Amniotic epithelial cell (primary cell): Measurements from ENCODE around the gene MAPT.
A peak's percentile ranks its signal among the peaks of the same experiment; 100 is the strongest.

ENCODE experiments used
- DNase-seq: peaks from one replicate; pipeline ENCODE4 v3.0.0-alpha.2; 2010; ENCODE audit warnings: low read depth

Gene MAPT

GRCh38 chr17:46053911-46054534, 159.7 kb downstream of the MAPT start:
- peak; percentile 60 for DNase-seq

GRCh38 chr17:46056800-46057304, 162.5 kb downstream of the MAPT start:
- DNase-seq = peak; percentile 81

- DNase-seq = peak; percentile 15
Observed at GRCh38 chr17:46057366-46057765, 163.0 kb downstream of the MAPT start.

DNA sequence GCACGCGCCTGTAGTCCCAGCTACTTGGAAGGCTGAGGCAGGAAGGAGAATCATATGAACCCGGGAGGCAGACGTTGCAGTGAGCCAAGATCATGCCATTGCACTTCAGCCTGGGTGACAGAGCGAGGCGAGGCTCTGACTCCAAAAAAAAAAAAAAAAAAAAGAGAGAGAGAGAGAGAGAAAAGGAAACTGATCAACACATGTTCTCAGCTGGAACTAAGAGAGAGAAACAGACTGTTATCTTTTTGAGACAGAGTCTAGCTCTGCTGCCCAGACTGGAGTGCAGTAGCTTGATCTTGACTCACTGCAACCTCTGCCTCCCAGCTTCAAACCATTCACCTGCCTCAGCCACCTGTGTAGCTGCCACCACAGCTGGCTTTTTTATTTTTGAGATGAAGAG, 165.1 kb downstream of the MAPT start:
- DNase-seq = no peak

- DNase-seq = no peak
Observed at GRCh38 chr17:46060461-46060860, 166.1 kb downstream of the MAPT start.

DNA sequence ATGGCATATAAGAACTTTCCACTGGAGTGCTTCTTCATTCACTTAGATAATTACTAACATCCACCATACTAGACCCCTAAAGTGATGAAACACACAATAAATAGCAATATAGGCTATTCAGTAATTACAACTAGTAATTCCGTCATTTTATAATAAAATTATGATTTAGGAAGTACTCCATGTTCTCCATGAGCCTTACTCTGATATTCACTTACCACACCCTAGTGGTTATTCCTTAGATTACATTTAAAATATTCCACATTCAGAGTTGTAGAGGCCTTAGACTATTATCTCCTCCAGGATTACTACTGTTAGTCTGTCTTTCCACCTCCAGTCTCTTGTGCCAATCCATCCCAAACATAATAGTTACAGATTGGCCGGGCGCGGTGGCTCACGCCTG, 167.1 kb downstream of the MAPT start:
- peak; percentile 45 for DNase-seq

DNA sequence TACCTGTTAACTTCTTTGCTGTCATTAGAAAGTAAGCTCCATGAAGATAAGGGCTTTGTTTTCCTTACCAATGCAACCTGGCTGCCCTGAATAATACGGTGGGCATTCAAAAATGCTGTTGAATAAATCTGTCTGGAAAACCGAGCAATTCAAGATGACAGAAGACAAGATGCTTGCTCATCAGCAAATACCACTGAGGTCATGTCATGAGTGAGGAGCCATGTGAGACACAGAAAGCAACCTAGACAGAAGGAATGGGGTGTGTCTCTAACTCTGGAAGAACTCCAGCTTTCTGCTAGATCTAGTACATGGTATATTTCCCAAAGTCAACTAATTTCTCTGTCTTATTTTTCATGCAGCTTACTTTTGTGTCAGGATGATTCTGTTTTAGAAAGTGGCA, 168.9 kb downstream of the MAPT start:
- DNase-seq = peak; percentile 86

GRCh38 chr17:46064460-46064859, 170.1 kb downstream of the MAPT start:
- no peak for DNase-seq

DNA sequence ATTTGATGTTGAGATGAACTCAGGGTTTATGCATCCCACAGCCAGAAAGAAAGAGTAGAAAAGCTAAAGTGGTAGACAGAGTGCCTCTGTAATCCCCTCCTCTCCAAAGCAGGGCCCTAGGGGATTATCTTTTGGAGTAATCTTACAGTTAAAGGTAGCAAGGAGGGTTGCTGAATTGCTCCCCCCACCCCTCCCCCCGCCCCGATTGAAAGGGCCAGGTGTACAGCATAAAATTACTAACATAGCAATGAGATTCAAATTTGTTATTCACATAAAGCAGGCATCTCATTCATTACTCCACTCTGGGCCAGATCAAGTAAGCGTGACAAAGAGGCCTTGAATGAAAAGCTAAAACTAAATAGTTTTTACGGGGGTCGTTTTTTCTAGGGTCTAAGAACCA, 177.4 kb downstream of the MAPT start:
- no peak for DNase-seq

- DNase-seq = peak; percentile 81
Observed at GRCh38 chr17:46072998-46073397, 178.6 kb downstream of the MAPT start.

- DNase-seq = no peak
Observed at GRCh38 chr17:46074540-46074939, 180.2 kb downstream of the MAPT start.
